Measurements from ENCODE around the gene DEDD2.

GRCh38 chr19:42247640-42248199 lies 30.2 kb upstream of the DEDD2 start:
- no peak for TF ChIP-seq CTCF (IDR thresholded peaks at IDR 0.05)
- no peak for TF ChIP-seq POLR2A (IDR thresholded peaks at IDR 0.05)
